HG02678 (cell line): ENCODE results near the gene ONECUT3.

Experiments
- ATAC-seq: cut with Tn5 transposase; IDR thresholded peaks from one replicate; pipeline ENCODE4 v1.9.1; 2021; ENCODE audit warnings: mild to moderate bottlenecking, moderate library complexity; ENCODE audit not compliant: unreplicated experiment

The ONECUT3 gene

DNA sequence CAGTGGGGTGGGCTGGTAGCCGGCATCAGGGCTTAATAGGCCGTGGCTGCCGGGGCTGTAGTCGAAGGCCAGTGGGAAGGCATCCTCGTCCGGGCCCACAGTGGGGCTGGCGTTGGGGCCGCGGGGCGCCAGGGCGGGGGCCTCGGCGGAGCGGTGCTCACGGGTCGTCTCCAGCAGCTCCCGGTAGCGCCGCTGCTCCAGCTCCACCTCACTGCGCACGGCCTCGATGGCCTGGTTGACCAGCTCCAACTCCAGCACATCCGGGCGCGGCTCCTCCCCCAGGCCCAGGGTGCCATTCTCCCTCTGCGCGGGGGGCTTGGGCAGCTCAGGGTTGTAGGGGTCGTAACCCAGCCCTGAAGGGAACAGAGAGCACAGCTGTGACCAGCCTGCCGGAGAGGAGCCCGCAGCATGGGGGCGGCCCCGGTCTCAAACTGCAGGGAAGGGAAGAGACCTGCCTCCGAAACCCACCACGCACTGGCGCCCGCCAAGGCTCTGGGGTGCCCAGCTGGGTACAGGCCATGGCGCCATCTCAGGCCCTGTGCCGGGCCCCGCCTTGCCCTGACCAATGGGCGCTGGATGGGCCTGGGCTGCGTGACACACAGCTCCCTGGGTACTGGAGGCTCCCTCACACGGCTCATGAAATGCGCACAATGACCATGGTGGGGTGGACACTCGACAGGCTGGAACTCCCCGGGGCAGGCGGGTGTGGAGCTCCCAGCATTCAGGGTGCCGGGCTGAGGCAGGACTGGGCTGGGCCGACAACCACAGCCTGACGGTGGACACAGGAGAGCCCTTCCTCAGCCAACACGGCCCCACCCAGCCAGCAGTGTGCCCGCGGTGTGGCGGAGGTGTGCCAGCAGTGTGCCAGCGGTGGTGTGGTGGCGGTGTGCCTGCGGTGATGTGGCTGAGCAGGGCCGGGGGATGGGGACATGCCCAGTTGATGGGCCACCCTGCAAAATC lies 75.3 kb downstream of the ONECUT3 start:
- no peak for ATAC-seq

DNA sequence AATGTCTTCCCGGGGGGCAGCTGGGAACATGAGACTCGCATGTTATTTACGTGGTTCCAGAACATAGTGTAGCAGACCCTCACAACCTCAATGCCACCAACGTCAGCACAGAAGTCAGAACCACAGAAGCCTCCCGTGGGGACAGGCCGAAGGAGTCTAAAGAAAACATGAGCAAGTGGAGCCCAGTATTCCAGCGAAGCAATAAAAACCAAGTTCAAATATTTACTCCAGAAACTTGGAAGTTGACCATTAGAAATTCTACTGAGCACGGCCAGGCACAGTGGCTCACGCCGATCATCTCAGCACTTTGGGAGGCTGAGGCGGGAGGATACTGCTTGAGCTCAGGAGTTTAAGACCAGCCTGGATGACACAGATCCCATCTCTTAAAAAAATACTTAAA lies 76.7 kb downstream of the ONECUT3 start:
- no peak for ATAC-seq

DNA sequence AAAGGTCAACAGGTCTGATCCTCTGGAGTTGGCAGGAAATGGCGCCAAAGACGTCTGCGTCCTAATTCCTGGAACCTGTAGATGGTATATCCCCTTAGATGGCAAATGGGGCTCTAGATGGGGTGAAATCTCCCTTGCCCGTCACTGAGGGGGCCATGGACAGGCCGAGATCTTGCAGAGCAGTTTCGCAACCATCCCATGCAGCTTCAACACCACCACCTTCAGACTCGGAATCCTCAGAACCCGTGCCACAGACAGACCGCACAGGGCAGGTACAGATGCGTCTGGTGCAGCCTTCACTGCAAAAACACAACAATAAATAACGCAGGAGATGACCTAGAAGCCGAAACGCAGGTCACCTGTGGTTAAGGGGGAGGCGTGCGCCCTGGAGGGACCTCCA lies 77.3 kb downstream of the ONECUT3 start:
- ATAC-seq, result no peak
